K562 (cell line): Measurements from ENCODE around the gene COL6A1. TPM values are rescaled to one million over a fixed set of nuclear protein-coding genes. Genes with fewer than 3 reads are reported as not detected.
A peak's percentile ranks its signal among the peaks of the same experiment; 100 is the strongest.

ENCODE experiments used
- BMI1 ChIP-seq: fragments of 150-350 bp; IDR thresholded peaks from 2 replicates; pipeline ENCODE4 v1.6.1; 2014; ENCODE audit warnings: low read length
- GATA2 ChIP-seq: sonication (generic); formaldehyde crosslinking; IDR thresholded peaks from 2 replicates; pipeline ENCODE4 v1.4.0; 2020; ENCODE audit warnings: mild to moderate bottlenecking, missing genetic modification reagents
- KLF13 ChIP-seq: fragments of 450-650 bp; IDR thresholded peaks from 2 replicates; pipeline ENCODE4 v1.6.1; 2016; ENCODE audit warnings: missing genetic modification characterization, low read depth, mild to moderate bottlenecking, missing compliant biosample characterization, moderate library complexity, borderline replicate concordance
- MGA ChIP-seq: fragments of 450-650 bp; IDR thresholded peaks from 2 replicates; pipeline ENCODE4 v1.6.1; 2016; ENCODE audit warnings: mild to moderate bottlenecking, moderate library complexity
- POLR2B ChIP-seq: fragments of 450-650 bp; IDR thresholded peaks from 2 replicates; pipeline ENCODE4 v1.6.1; 2018; ENCODE audit warnings: low read depth; ENCODE audit not compliant: partially characterized antibody
- POLR3G ChIP-seq: IDR thresholded peaks from 2 replicates; pipeline ENCODE4 v1.6.1; 2011; ENCODE audit not compliant: insufficient read length, insufficient replicate concordance; ENCODE audit errors: extremely low read depth
- RBFOX2 ChIP-seq: fragments of 200-400 bp; formaldehyde crosslinking; IDR thresholded peaks from 2 replicates; pipeline ENCODE4 v1.6.1; 2017; ENCODE audit warnings: low read depth, mild to moderate bottlenecking, low read length, moderate library complexity
- TBP ChIP-seq: optimal IDR thresholded peaks from 2 replicates; pipeline ENCODE3; 2011; ENCODE audit warnings: low read depth, low read length, improper control_type of control experiment
- TEAD4 ChIP-seq, 2 experiments: sonication (generic) in 1 of 2; formaldehyde crosslinking in 1 of 2; IDR thresholded peaks; 2 replicates each; pipeline versions ENCODE4 v1.6.1 to v1.8.0; 2012 to 2022; ENCODE audit warnings: borderline replicate concordance in 1 of 2, inconsistent platforms in 1 of 2, low read length in 1 of 2, mild to moderate bottlenecking in 1 of 2, missing genetic modification reagents in 1 of 2
- ZMIZ1 ChIP-seq, 2 experiments: fragments of 150-350 bp in 1 of 2; IDR thresholded peaks; 2 replicates each; pipeline ENCODE4 v1.6.1; 2012 to 2016; ENCODE audit warnings: low read depth in 2 of 2, low read length in 2 of 2, mild to moderate bottlenecking in 1 of 2, moderate library complexity in 1 of 2
- ZNF165 ChIP-seq: fragments of 250-450 bp; sonication (Bioruptor Pico); IDR thresholded peaks from 2 replicates; pipeline ENCODE4 v1.4.0; 2020; ENCODE audit warnings: borderline replicate concordance
- polyA plus RNA-seq, 8 experiments: library from polyadenylated mRNA; depleted of rRNA in 4 of 8; stranded (reverse) in 5 of 8; unstranded in 3 of 8; fragments of >200 nt; fragmentation: Nextera tagmentation in 2 of 8; fragmentation: Illumina TruSeq in 1 of 8; extraction: Ambion mirVana in 2 of 8; extraction: Trizol in 1 of 8; gene quantifications; 2 replicates each; pipeline versions ENCODE4 v1.2.1 to v1.2.3, GENCODE V29; 2011 to 2014; ENCODE audit warnings: inconsistent platforms in 1 of 8, missing spikeins in 1 of 8
- total RNA-seq, 7 experiments: library from RNA; depleted of rRNA in 6 of 7; stranded (reverse); fragments of >200 nt in 6 of 7; fragmentation: Illumina TruSeq in 2 of 7; extraction: Trizol in 2 of 7; gene quantifications; 2 replicates each; pipeline versions ENCODE4 v1.2.1 to v1.2.3, GENCODE V29; 2011 to 2021; ENCODE audit warnings: low replicate concordance in 1 of 7

Gene COL6A1
- total and polyA plus RNA-seq, 9 of the 15 experiments (the other 6 are each of a cell fraction or from before 2014, with no cell fraction given) = 0.07 to 1.3 (median 0.14) TPM; not detected in 3

- TF ChIP-seq MGA (peak; percentile 50), TEAD4 (IDR thresholded peaks at IDR 0.05; ENCODE audit: low read length) (peak; percentile 11; the same call in 1 of the 2 replicates), TEAD4 (CRISPR knock-in tag; IDR thresholded peaks at IDR 0.05; ENCODE audit: borderline replicate concordance) (no peak), KLF13 (0 out of 2 replicates have a peak, but pooled peaks have one; percentile 34), ZMIZ1 (IDR thresholded peaks at IDR 0.05; ENCODE audit: low read depth in 2 of 2, low read length in 2 of 2) (no peak), GATA2 (no peak), POLR2B (peak; percentile 26), RBFOX2 (peak; percentile 55; the same call in 1 of the 2 replicates), ZNF165 (CRISPR knock-in tag) (no peak), TBP (peak; percentile 65), POLR3G (no peak), BMI1 (no peak)
Measured at GRCh38 chr21:46040707-46041106, 59.1 kb downstream of the COL6A1 start (continued).
